NCI-H748 (cell line): ENCODE data around the gene RBBP4.

Experiments
- DNase-seq: peaks from one replicate; lab custom pipeline; 2025; ENCODE audit not compliant: unreplicated experiment; lab: John Stamatoyannopoulos, UW

RBBP4 gene

DNA sequence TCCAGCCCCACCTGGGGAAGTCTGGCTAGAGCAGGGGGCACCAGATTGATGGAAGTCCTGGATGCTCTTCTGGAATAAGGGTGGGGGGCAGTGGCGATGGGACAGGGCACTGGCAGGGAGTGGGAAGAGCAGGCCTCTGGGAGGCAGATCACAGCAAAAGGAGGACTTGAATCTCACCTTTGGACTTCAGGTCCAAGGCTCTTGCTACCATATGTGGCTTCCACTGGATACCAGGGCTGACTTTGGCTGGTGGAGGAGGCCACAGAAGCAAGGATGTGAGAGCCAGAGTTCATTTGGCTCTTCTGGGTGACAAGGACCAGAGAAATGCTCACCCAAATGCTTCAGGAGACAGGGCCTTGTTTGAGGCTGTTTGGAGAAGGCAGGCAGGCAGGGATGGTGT lies 67.5 kb downstream of the RBBP4 start:
- no peak for DNase-seq

DNA sequence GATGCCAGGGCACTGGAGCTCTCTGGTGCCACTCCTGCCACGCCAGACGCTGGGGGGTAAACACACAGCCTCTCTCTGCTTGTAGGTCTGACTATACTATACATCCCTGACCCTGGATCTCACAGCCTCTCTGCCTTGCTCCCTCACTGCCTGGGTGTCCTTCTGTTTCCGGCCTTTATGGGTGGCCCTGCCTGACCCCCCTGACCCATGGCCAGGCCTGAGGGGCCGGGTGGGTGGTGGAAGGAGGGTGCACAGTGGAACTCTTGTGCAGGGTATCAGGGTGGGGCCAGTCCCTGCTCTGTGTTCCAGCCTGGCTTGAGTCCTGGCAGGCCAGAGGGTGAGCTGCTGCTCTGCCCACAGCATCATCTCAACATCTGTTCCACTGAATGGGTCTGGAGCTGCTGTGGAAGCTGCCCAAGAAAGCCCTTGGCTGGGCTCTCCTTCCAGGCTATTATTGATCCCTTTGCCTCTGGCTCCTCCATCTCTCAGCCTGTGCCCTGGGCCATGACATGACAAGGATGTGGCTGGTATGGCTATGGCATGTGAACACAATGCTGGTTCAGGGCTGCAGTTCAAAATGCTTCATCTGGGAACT lies 68.8 kb downstream of the RBBP4 start:
- DNase-seq = no peak

DNA sequence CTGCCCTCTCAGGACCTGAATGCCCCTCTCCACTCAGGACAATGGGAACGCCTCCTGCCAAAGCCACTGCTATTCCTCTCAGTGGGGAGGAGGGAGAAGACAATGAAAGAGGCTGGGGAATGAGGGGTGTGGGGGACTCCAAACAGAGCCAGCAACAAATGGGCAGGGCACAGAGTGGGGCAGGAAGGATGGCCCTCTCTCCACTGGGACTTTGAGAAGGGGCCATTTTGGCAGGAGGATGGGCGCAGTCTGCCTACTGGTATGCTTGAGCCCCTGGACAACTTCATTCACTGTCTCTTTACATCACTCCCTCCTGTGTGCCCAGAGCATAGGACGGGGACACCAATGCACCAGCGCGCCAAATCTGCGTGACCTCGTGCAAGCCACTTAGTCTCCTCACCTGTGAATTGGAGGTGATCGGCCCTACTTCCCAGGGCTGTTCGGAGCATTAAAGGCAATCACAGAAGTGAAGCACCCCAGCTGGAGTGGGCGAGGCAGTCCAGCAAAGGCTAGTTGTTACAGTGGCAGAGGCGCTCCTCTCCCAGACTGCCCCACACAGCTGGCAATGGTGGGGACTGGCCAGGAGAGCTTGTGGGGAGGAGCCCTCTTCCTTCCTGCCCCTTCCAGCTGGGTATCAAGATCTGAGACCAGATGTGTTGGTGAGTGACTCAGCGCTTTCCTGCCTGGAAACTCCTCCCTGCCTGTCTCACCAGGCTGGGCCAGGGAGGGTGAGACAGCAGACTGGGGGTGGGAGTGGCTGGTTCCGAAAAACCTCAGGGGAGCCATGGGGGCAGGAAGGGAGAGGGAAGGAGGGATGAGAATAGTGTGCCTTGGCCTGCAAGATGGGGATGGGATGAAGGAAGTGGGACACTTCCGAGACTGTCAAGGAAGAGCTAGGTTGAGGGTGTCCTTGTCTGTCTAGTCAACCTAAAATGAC lies 73.9 kb downstream of the RBBP4 start:
- no peak for DNase-seq

DNA sequence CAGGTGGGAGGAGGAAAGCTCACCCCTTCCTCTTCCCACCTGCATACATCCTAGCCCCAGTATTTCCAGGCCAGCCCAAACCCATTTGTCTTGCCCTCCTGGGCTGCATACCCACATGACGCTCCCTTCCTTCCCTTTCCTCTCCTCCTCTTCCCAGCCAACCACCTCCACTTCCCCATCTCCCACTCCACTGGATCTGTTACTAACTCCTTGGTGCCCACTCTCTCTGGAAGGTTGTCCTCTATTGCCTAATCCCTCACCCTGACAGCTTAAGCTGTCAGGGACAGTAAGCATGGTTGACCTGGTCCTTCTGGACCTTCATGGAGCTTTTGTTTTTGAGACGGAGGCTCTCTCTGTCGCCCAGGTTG lies 74.6 kb downstream of the RBBP4 start:
- DNase-seq = no peak

DNA sequence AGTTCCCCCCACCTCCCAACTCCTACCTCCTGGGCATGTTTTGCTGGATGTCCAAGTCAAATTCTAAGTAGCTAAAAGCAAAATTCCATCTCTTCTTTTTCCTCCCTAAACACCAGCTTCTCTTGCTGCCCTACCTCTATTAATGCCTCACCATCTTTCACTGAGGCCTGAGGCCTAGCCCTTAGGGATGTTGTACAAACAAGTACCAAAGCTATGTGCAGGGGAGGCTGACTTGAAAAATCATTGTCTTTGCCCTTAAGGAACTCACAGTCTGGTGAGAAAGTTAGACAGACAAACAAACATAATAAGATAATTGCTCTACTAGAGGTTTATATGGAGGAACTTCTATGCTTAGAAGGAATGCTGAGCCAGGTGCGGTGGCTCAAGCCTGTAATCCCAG lies 76.9 kb downstream of the RBBP4 start:
- DNase-seq = no peak

DNA sequence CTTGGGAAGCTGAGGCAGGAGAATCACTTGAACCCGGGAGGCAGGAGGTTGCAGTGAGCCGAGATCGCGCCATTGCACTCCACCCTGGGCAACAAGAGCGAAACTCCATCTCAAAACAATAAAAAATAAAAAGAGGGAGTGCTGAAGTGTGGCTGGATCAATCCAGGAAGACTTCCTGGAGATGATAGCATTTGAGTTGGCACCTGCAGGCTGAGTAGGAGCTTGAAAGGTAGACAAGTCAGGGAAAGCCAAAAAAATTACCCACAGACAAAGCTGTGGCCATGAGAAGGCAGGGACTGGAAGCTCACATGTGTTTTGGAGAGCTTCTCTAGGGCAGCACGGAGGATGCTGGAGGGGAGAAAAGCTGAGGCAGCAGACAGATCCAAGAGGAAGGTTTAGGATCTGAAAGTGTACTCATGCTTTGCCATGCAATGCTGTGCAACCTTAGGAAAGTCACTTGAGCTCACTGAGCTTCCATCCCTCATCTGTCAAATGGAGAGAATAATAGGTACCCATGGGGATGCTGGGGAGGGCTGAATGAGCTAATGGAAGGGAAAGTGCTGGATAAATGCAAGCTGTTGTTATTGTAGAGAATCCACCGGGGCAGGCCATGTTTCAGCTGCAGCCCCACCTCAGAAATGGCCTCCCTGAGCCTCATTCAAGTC lies 77.5 kb downstream of the RBBP4 start:
- DNase-seq = no peak

DNA sequence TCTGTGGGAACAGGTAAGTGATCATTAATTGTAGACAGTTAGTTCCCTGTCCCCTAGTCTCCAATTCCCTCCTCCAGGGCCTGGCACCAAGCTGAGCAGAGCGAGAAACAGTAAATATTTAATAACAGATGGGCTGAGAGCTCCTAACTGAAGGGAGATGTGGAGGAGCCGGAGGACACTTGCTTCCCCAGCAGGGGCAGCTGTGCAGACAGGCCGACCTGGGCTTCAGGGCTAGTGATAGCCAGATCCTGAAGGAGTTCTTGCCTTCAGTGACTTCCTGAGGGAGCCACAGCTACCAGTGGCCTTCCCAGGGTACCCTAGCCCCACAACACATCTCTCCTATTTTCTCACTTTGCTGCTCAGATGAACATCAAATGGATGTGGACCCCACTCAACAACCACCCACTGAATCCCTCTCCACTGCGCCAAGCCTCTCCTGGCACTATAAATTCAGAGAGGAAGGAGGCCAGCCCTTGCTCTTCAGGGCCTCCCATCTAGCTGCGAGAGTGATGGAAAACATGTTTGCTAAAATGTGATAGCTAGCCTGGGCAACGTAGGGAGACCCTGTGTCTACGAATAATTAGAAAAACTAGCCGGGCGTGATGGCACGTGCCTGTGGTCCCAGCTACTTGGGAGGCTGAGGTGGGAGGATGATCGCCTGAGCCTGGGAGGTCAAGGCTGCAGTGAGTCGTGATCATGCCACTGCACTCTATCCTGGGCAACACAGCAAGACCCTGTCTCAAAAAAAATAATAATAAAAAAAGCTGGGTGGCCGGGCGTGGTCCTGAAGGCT lies 78.4 kb downstream of the RBBP4 start:
- no peak for DNase-seq

DNA sequence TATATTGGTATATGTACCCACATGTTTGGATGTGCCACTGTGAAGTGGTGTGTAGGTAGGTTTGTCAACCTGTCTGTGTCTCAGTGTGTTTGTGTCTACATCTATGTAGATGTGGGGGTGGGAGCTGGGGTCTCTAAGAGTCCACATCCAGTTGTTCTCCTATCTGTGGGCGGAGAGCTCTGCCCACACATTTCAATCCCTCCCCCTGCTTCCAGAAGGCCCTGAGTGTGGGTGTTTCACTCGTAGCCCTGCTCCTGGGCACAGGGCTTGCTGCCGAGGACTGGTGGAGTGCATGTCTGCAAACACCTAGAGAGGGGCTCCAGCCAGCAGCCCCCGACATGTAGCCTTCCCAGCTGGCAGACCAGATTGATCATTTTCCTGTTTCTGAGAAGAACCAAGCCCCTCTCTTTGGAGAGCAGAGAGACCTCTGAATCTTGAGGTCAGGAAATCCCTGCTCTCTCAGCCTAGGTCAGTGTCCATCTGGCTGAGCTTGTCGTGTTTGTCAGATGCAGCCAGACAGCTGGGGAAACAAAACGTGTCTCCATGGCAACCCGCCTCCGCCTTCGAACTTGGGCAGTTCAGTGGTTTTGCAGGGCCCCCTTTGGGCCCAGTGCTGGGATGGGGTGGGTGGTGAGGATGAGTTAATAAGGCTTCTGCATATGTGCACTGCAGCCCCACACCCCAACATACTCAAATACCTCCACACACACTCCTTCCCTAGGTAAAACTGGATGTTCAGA lies 82.7 kb downstream of the RBBP4 start:
- peak; percentile 48 for DNase-seq
